GM12801 (cell line): Measurements from ENCODE around the gene SHISA3.

ENCODE experiments used
- CTCF ChIP-seq: IDR thresholded peaks from one replicate; pipeline ENCODE4 v1.5.1; 2011; ENCODE audit warnings: control low read depth; ENCODE audit not compliant: insufficient read length; ENCODE audit errors: extremely low read depth

Gene SHISA3

GRCh38 chr4:42392436-42392835, 4.9 kb upstream of the SHISA3 start:
- TF ChIP-seq CTCF: no peak

GRCh38 chr4:42395595-42395994, 1.7 kb upstream of the SHISA3 start:
- no peak for TF ChIP-seq CTCF

GRCh38 chr4:42396361-42396751, 932 bp upstream of the SHISA3 start:
- no peak for TF ChIP-seq CTCF

- TF ChIP-seq CTCF: no peak
Observed at GRCh38 chr4:42397635-42398170, 415 bp downstream of the SHISA3 start.

GRCh38 chr4:42398171-42398870, 1.0 kb downstream of the SHISA3 start:
- no peak for TF ChIP-seq CTCF

GRCh38 chr4:42398871-42399331, 1.6 kb downstream of the SHISA3 start:
- TF ChIP-seq CTCF: no peak

GRCh38 chr4:42399393-42399792, 2.1 kb downstream of the SHISA3 start:
- TF ChIP-seq CTCF: no peak
